ENCODE data around the gene NAV2. TPM values are rescaled to one million over a fixed set of nuclear protein-coding genes. Genes with fewer than 3 reads are reported as not detected.

NAV2 gene
- total RNA-seq, 1 experiment from 2014 or later, result 63.5 TPM

DNA sequence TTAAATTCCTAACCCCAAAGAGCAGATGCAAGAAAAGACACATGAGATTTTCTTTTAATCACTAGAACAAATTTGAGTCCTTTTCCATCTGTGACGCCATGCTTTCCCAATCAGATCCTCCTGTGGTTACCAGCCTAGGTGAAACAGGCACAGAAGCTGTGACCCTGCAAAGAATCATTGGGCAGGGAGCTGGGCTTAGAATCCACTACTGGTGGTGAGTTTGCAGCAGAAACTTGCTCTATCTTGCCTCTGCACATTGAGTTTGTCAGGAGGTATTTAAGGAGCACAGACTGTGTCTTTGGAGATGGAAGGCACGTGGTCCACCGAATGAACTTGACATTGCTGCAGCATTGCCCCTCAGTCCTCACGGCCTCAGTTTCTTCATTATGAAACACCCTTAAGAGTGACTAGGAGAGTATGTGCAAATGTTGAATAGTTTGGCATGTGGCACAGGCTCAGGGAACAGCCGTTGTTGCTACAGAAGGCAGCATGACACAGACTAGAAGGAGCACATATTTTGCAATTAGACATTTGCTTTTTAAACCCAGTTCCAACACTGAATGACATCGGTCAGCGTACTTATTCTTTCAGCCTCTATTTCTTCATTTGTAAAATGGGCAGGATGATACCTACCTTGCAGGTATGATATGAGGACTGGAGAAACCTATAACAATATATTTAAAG, 320.1 kb downstream of the NAV2 start:
- ChIA-PET POLR2A (no interaction called here), CTCF (interaction anchor here (0.6 kb wide), 1 partner anchor 9 kb away, joined by 3 read pairs; no protein-coding TSS in a partner anchor)
- peaks cover 98% of the 10 kb centered on the region for H3K4me1 ChIP-seq
- TF ChIP-seq, protein P1, sequence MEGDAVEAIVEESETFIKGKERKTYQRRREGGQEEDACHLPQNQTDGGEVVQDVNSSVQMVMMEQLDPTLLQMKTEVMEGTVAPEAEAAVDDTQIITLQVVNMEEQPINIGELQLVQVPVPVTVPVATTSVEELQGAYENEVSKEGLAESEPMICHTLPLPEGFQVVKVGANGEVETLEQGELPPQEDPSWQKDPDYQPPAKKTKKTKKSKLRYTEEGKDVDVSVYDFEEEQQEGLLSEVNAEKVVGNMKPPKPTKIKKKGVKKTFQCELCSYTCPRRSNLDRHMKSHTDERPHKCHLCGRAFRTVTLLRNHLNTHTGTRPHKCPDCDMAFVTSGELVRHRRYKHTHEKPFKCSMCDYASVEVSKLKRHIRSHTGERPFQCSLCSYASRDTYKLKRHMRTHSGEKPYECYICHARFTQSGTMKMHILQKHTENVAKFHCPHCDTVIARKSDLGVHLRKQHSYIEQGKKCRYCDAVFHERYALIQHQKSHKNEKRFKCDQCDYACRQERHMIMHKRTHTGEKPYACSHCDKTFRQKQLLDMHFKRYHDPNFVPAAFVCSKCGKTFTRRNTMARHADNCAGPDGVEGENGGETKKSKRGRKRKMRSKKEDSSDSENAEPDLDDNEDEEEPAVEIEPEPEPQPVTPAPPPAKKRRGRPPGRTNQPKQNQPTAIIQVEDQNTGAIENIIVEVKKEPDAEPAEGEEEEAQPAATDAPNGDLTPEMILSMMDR (IDR thresholded peaks at IDR 0.05; ENCODE audit: insufficient read depth in 1 of 2, low read depth in 1 of 2, low read length in 1 of 2, severe bottlenecking in 1 of 2, unreplicated experiment in 1 of 2), result no peak
- no peaks in the 10 kb centered on the region for H3K9me3 Mint-ChIP-seq (ENCODE audit: unreplicated experiment)
- no peaks in the 10 kb centered on the region for H3K9me3 ChIP-seq
- no peaks in the 10 kb centered on the region for H3K27me3 Mint-ChIP-seq (ENCODE audit: insufficient read depth, unreplicated experiment)
- H3K4me3 ChIP-seq (ENCODE audit: low read depth, low read length), result no peak overlapping the region
- peak overlapping the region; percentile 91 for H3K27ac Mint-ChIP-seq (ENCODE audit: unreplicated experiment)
- DNase-seq, result no peak
- H3K4me3 Mint-ChIP-seq (ENCODE audit: unreplicated experiment), result peak overlapping the region; percentile 70
- intact Hi-C loops (cut with micrococcal nuclease; ENCODE audit: unreplicated experiment), result no loop called here
- peaks cover 89% of the 10 kb centered on the region for H3K4me1 Mint-ChIP-seq (ENCODE audit: low read depth, unreplicated experiment)
- H3K36me3 Mint-ChIP-seq (ENCODE audit: insufficient read depth, unreplicated experiment), result peaks cover 35% of the 10 kb centered on the region
- no peaks in the 10 kb centered on the region for H3K36me3 ChIP-seq (ENCODE audit: control insufficient read depth, insufficient read depth, low read length)
- no peaks in the 10 kb centered on the region for H3K27me3 ChIP-seq (replicated peaks; ENCODE audit: control insufficient read depth, insufficient read depth, low read length)
- BruUV-seq (replicated peaks), result no TSS peak

DNA sequence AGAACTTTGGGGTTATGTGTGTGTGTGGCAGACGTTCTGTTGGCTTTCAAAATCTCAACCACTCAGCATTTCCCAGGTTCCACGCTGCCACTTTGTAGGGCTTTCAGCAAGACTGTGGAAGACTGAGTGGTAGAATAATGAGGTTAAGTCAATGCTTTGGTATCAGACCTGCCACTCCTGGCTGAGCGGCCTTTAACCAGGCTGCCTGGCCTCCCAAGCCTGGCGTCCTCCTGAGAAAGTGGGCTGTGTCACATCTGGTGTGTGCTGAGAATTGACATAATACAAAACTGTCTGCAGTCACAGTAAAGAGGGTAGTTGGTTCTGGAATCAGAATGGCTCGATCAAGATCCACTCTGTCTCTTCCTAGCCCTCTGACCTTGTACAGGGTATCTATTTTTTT, 321.2 kb downstream of the NAV2 start:
- peaks cover 88% of the 10 kb centered on the region for H3K4me1 Mint-ChIP-seq (ENCODE audit: low read depth, unreplicated experiment)
- H3K27me3 Mint-ChIP-seq (ENCODE audit: insufficient read depth, unreplicated experiment), result no peaks in the 10 kb centered on the region
- H3K36me3 Mint-ChIP-seq (ENCODE audit: insufficient read depth, unreplicated experiment), result peaks cover 45% of the 10 kb centered on the region
- no peak overlapping the region for H3K4me3 ChIP-seq (ENCODE audit: low read depth, low read length)
- ChIA-PET CTCF (interaction anchor here (0.6 kb wide), 1 partner anchor 11 kb away, joined by 3 read pairs; no protein-coding TSS in a partner anchor), POLR2A (no interaction called here)
- DNase-seq, result no peak
- no TSS peak for BruUV-seq (replicated peaks)
- TF ChIP-seq, protein P1 (IDR thresholded peaks at IDR 0.05; ENCODE audit: insufficient read depth in 1 of 2, low read depth in 1 of 2, low read length in 1 of 2, severe bottlenecking in 1 of 2, unreplicated experiment in 1 of 2), result no peak
- H3K27ac Mint-ChIP-seq (ENCODE audit: unreplicated experiment), result peak overlapping the region; percentile 91
- peaks cover 98% of the 10 kb centered on the region for H3K4me1 ChIP-seq
- no peaks in the 10 kb centered on the region for H3K36me3 ChIP-seq (ENCODE audit: control insufficient read depth, insufficient read depth, low read length)
- H3K27me3 ChIP-seq (replicated peaks; ENCODE audit: control insufficient read depth, insufficient read depth, low read length), result no peaks in the 10 kb centered on the region
- intact Hi-C loops (cut with micrococcal nuclease; ENCODE audit: unreplicated experiment), result no loop called here
- no peak overlapping the region for H3K4me3 Mint-ChIP-seq (ENCODE audit: unreplicated experiment)
- no peaks in the 10 kb centered on the region for H3K9me3 Mint-ChIP-seq (ENCODE audit: unreplicated experiment)
- no peaks in the 10 kb centered on the region for H3K9me3 ChIP-seq

DNA sequence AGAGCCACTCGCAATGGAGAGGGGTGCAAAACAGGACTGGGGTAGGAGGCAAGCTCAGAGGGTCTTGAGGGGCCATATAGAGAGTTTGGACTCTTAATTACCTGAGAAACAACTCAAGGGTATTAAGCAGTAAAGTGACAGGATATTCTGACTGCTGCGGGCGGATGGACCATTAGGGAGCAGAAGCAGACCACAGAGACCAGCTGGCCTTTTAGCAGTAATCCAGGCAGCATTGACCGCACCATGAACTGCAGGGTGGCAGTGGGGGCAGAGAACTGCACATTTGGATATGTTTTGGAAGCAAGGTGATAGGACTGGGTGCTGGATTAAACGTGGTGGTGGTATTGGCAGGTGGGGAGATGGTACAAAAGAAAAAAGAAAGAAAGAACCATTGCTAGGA, 322.3 kb downstream of the NAV2 start:
- peaks cover 50% of the 10 kb centered on the region for H3K36me3 Mint-ChIP-seq (ENCODE audit: insufficient read depth, unreplicated experiment)
- peaks cover 77% of the 10 kb centered on the region for H3K4me1 Mint-ChIP-seq (ENCODE audit: low read depth, unreplicated experiment)
- ChIA-PET POLR2A (no interaction called here), CTCF (interaction anchor here (0.9 kb wide), 2 partner anchors 15 to 81 kb away, joined by 3 read pairs; no protein-coding TSS in a partner anchor)
- H3K27me3 Mint-ChIP-seq (ENCODE audit: insufficient read depth, unreplicated experiment), result no peaks in the 10 kb centered on the region
- intact Hi-C loops (cut with micrococcal nuclease; ENCODE audit: unreplicated experiment), result no loop called here
- BruUV-seq (replicated peaks), result no TSS peak
- Histone ChIP-seq H3K36me3 (ENCODE audit: control insufficient read depth, insufficient read depth, low read length) (no peaks in the 10 kb centered on the region), H3K9me3 (no peaks in the 10 kb centered on the region), H3K27me3 (replicated peaks; ENCODE audit: control insufficient read depth, insufficient read depth, low read length) (no peaks in the 10 kb centered on the region), H3K4me1 (peaks cover 95% of the 10 kb centered on the region), H3K4me3 (ENCODE audit: low read depth, low read length) (no peak overlapping the region)
- no peak overlapping the region for H3K4me3 Mint-ChIP-seq (ENCODE audit: unreplicated experiment)
- peak overlapping the region; percentile 91 for H3K27ac Mint-ChIP-seq (ENCODE audit: unreplicated experiment)
- no peak for DNase-seq
- no peaks in the 10 kb centered on the region for H3K9me3 Mint-ChIP-seq (ENCODE audit: unreplicated experiment)
- TF ChIP-seq, protein P1 (IDR thresholded peaks at IDR 0.05; ENCODE audit: insufficient read depth in 1 of 2, low read depth in 1 of 2, low read length in 1 of 2, severe bottlenecking in 1 of 2, unreplicated experiment in 1 of 2), result no peak
